ENCODE results near the gene WNT1. TPM values are rescaled to one million over a fixed set of nuclear protein-coding genes. Genes with fewer than 3 reads are reported as not detected.

Gene WNT1
- total and polyA plus RNA-seq, 3 donors from 2014 or later, result 0.62 to 1.4 (median 1.2) TPM

GRCh38 chr12:48978741-48979601 is 849 bp downstream of the WNT1 start:
- WGBS, 2 donors, result 2 to 3% methylated on average over 16 to 38 of the region's 45 CpGs
- Histone ChIP-seq H3K4me1 (peaks cover 27% of the 10 kb centered on the region), H3K27me3 (no peaks in the 10 kb centered on the region), H3K27ac (no peak overlapping the region), H3K36me3 (ENCODE audit: low read depth, missing control alignments) (no peaks in the 10 kb centered on the region), H3K4me3 (peak overlapping the region; percentile 2 to 24), H3K9me3 (no peaks in the 10 kb centered on the region)
- intact Hi-C loops (cut with DNase I; ENCODE audit: low total_unique reads), result no loop called here
- DNase-seq, result no peak
- TF ChIP-seq POLR2A (IDR thresholded peaks at IDR 0.05), result no peak

- no peak overlapping the region for H3K27ac ChIP-seq
- peaks cover 27% of the 10 kb centered on the region for H3K4me1 ChIP-seq
- H3K9me3 ChIP-seq, result no peaks in the 10 kb centered on the region
- no peak for DNase-seq
- WGBS, 2 donors, result 2 to 7% methylated on average over 3 to 55 of the region's 55 CpGs
- H3K27me3 ChIP-seq, result no peaks in the 10 kb centered on the region
- H3K4me3 ChIP-seq, result peak overlapping the region in 1 of 2 donors; percentile 30
- intact Hi-C loops (cut with DNase I; ENCODE audit: low total_unique reads), result no loop called here
- no peak for TF ChIP-seq POLR2A (IDR thresholded peaks at IDR 0.05)
- no peak for TF ChIP-seq CTCF (IDR thresholded peaks at IDR 0.05)
- no peaks in the 10 kb centered on the region for H3K36me3 ChIP-seq (ENCODE audit: low read depth, missing control alignments)
These were observed 1.7 kb downstream of the WNT1 start for GRCh38 chr12:48979602-48980388.

GRCh38 chr12:48980389-48980952 is 2.3 kb downstream of the WNT1 start:
- H3K36me3 ChIP-seq (ENCODE audit: low read depth, missing control alignments), result no peaks in the 10 kb centered on the region
- 2 to 4% methylated on average over 16 to 45 of the region's 46 CpGs for WGBS, 2 donors
- H3K4me1 ChIP-seq, result peaks cover 27% of the 10 kb centered on the region
- no peak for DNase-seq
- no peaks in the 10 kb centered on the region for H3K9me3 ChIP-seq
- H3K27ac ChIP-seq, result no peak overlapping the region
- intact Hi-C loops (cut with DNase I; ENCODE audit: low total_unique reads), result no loop called here
- H3K27me3 ChIP-seq, result no peaks in the 10 kb centered on the region
- no peak for TF ChIP-seq POLR2A (IDR thresholded peaks at IDR 0.05)
- TF ChIP-seq CTCF (IDR thresholded peaks at IDR 0.05), result no peak
- peak overlapping the region; percentile 15 to 30 for H3K4me3 ChIP-seq

- Histone ChIP-seq H3K36me3 (ENCODE audit: low read depth, missing control alignments) (no peaks in the 10 kb centered on the region), H3K4me3 (peak overlapping the region; percentile 15 to 30), H3K27me3 (no peaks in the 10 kb centered on the region), H3K4me1 (peaks cover 27% of the 10 kb centered on the region), H3K27ac (no peak overlapping the region), H3K9me3 (no peaks in the 10 kb centered on the region)
- intact Hi-C loops (cut with DNase I; ENCODE audit: low total_unique reads), result no loop called here
- WGBS, 2 donors, result 0 to 4% methylated on average over 44 to 91 of the region's 91 CpGs
- DNase-seq, result no peak
- TF ChIP-seq POLR2A (IDR thresholded peaks at IDR 0.05), result no peak
These were observed 3.0 kb downstream of the WNT1 start for GRCh38 chr12:48980953-48981756.

- H3K9me3 ChIP-seq, result no peaks in the 10 kb centered on the region
- H3K4me3 ChIP-seq, result peak overlapping the region in 1 of 2 donors; percentile 30
- intact Hi-C loops (cut with DNase I; ENCODE audit: low total_unique reads), result no loop called here
- no peak for TF ChIP-seq POLR2A (IDR thresholded peaks at IDR 0.05)
- no peak for TF ChIP-seq CTCF (IDR thresholded peaks at IDR 0.05)
- no peak for DNase-seq
- H3K36me3 ChIP-seq (ENCODE audit: low read depth, missing control alignments), result no peaks in the 10 kb centered on the region
- H3K4me1 ChIP-seq, result peaks cover 27% of the 10 kb centered on the region
- H3K27me3 ChIP-seq, result no peaks in the 10 kb centered on the region
- 6 to 9% methylated on average over 13 of the region's 13 CpGs for WGBS, 2 donors
- H3K27ac ChIP-seq, result no peak overlapping the region
These were observed 3.6 kb downstream of the WNT1 start for GRCh38 chr12:48981757-48982157.
